Left ventricle myocardium inferior (tissue), 1 donor: Measurements from ENCODE around the gene KRTAP1-5. TPM values are rescaled to one million over a fixed set of nuclear protein-coding genes. Genes with fewer than 3 reads are reported as not detected.
"Not testable (repeated sequence)": the region's sequence is repeated elsewhere in the genome, so short reads cannot be mapped to it uniquely, and the experiment has no call there.

Experiments used
- DNase-seq: peaks from one replicate; pipeline ENCODE4 v3.0.0-alpha.2; 2020
- H3K27ac ChIP-seq: fragments of 200-600 bp; replicated peaks from 2 replicates; pipeline ENCODE4 v1.8.0; 2021
- H3K27me3 ChIP-seq: fragments of 200-600 bp; 2 replicates; pipeline ENCODE4 v1.8.0; 2021; ENCODE audit warnings: low read depth
- H3K36me3 ChIP-seq: fragments of 200-600 bp; 2 replicates; pipeline ENCODE4 v1.8.0; 2021
- H3K4me1 ChIP-seq: fragments of 200-600 bp; 2 replicates; pipeline ENCODE4 v1.8.0; 2021
- H3K4me3 ChIP-seq: fragments of 200-600 bp; 2 replicates; pipeline ENCODE4 v1.8.0; 2021; ENCODE audit warnings: mild to moderate bottlenecking, moderate library complexity
- H3K9me3 ChIP-seq: fragments of 200-600 bp; replicated peaks from 2 replicates; pipeline ENCODE4 v1.8.0; 2021
- intact Hi-C: fragments of 100-400 bp; cut with micrococcal nuclease; formaldehyde crosslinking; loops from one replicate; pipeline ENCODE4 v1.11.0; 2022
- total RNA-seq: library from RNA; stranded (reverse); fragmentation: NEBNext Ultra II Directional; extraction: Animal tissue kit (Norgen Biotek cat#: 25700); gene quantifications from one replicate; pipeline ENCODE4 v1.2.1, GENCODE V29; 2021
- TF ChIP-seq, protein P1 (sequence below): fragments of 200-600 bp; IDR thresholded peaks from 2 replicates; pipeline ENCODE4 v1.8.0; 2021; ENCODE audit warnings: antibody characterized with exemption, mild to moderate bottlenecking, borderline replicate concordance
- donor health status: DM: no; HTN: yes; CAD: no; lungs with severe emphysema.

The KRTAP1-5 gene
- total RNA-seq, 1 donor from 2014 or later = not detected

DNA sequence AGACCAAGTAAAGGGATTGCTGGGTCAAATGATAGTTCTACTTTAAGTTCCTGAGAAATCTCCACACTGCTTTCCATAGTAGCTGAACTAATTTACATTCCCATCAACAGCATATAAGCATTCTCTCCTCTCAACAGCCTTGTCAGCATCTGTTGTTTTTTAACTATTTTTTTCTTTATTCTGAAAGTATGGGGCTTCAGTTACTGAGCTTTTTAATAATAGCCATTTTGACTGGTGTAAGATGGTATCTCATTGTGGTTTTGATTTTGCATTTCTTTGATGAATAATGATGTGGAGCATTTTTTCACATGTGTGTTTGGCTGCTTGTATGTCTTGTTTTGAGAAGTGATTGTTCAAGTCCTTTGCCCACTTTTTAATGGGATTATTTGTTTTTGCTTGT is 25.6 kb upstream of the KRTAP1-5 start:
- no peak overlapping the region for H3K4me3 ChIP-seq
- peaks cover 11% of the 10 kb centered on the region for H3K9me3 ChIP-seq
- no peak overlapping the region for H3K27ac ChIP-seq
- peaks cover 73% of the 10 kb centered on the region for H3K27me3 ChIP-seq
- no peaks in the 10 kb centered on the region for H3K4me1 ChIP-seq
- TF ChIP-seq, protein P1, sequence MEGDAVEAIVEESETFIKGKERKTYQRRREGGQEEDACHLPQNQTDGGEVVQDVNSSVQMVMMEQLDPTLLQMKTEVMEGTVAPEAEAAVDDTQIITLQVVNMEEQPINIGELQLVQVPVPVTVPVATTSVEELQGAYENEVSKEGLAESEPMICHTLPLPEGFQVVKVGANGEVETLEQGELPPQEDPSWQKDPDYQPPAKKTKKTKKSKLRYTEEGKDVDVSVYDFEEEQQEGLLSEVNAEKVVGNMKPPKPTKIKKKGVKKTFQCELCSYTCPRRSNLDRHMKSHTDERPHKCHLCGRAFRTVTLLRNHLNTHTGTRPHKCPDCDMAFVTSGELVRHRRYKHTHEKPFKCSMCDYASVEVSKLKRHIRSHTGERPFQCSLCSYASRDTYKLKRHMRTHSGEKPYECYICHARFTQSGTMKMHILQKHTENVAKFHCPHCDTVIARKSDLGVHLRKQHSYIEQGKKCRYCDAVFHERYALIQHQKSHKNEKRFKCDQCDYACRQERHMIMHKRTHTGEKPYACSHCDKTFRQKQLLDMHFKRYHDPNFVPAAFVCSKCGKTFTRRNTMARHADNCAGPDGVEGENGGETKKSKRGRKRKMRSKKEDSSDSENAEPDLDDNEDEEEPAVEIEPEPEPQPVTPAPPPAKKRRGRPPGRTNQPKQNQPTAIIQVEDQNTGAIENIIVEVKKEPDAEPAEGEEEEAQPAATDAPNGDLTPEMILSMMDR = no peak
- intact Hi-C loops = no loop called here
- no peaks in the 10 kb centered on the region for H3K36me3 ChIP-seq
- DNase-seq = no peak

DNA sequence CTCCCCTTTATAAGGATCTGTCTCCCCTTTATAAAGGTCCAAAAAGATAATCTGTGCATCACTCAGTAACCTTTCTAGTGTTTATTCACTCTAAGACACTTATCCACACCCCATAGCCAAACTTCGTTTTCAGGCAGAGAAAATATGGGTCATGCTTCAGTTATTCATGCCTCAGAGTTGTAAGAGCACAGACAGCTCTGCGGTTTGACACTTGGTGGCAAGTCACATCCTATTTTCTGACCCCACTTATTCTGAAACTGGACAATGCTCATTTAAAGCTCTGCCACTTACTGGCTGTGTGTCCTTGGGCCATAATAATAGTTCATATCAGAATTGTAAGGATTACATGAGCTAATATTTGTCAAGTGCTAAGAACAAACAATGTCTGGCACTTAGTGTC is 22.1 kb upstream of the KRTAP1-5 start:
- no peaks in the 10 kb centered on the region for H3K4me1 ChIP-seq
- DNase-seq = no peak
- TF ChIP-seq, protein P1 = no peak
- H3K4me3 ChIP-seq = no peak overlapping the region
- H3K9me3 ChIP-seq = peaks cover 6% of the 10 kb centered on the region
- H3K36me3 ChIP-seq = no peaks in the 10 kb centered on the region
- H3K27ac ChIP-seq = no peak overlapping the region
- intact Hi-C loops = no loop called here
- H3K27me3 ChIP-seq = peaks cover 64% of the 10 kb centered on the region

DNA sequence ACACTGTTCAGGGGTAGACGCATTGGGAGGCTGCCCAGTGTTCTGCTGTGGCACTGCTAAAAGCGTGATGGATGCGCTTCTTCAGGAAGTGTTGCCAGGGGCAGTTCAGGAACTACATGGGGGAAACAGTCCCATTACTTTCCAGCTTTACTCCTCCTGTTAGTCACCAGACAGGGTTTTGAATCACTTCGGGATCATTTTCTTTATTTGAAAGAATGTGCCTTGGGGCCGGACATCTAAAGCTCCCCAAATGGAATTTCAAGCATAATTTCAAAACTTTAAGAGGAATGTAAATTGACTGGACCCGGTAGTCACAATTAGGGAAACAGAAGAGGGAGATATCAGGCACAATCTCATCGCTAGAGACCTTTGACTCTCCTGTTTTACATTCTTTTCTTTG is 21.4 kb upstream of the KRTAP1-5 start:
- no peak overlapping the region for H3K4me3 ChIP-seq
- no peak overlapping the region for H3K27ac ChIP-seq
- no peaks in the 10 kb centered on the region for H3K4me1 ChIP-seq
- TF ChIP-seq, protein P1 = no peak
- peaks cover 59% of the 10 kb centered on the region for H3K27me3 ChIP-seq
- no peak for DNase-seq
- no peaks in the 10 kb centered on the region for H3K36me3 ChIP-seq
- intact Hi-C loops = no loop called here
- peaks cover 7% of the 10 kb centered on the region for H3K9me3 ChIP-seq

DNA sequence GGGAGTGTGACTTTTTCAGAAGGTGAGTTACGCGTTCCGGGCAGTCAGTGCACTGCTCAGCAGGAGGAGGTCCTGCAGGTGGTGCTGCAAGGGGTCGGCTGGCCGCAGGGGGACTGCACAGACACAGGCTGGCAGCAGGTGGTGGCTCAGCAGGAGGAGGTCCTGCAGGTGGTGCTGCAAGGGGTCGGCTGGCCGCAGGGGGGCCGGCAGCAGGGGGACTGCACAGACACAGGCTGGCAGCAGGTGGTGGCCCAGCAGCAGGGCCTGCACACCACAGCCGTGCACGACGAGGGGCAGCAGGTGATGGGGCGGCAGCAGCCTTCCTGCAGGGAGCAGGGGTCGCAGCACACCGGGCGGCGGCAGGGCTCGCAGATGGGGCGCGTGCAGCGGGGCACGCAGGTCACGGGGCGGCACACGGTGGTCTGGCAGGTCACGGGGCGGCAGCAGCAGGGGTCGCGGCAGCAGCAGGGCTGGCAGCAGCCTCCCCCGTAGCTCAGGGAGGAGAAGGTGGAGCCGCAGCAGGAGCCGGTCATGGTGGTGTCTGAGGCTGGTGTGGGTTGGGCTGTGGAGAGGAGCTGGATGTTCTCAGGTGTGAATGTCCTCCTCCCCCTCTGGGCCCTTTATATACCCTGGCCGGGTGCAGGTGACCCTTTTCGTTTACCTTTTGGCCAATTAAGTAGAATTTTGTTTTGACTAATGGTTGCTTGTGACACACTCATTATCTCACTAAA is 19.9 kb upstream of the KRTAP1-5 start, which contains the start of gene KRTAP2-1:
Gene KRTAP2-1 (minus strand): TSS at position 582 of the 731 bp plus-strand sequence. CDS start 49 bp downstream, at position 533.
- peaks cover 11% of the 10 kb centered on the region for H3K9me3 ChIP-seq
- H3K27ac ChIP-seq, intact Hi-C loops, H3K36me3 ChIP-seq, DNase-seq, H3K4me1 ChIP-seq, H3K4me3 ChIP-seq: not testable (repeated sequence)
- H3K27me3 ChIP-seq = peaks cover 60% of the 10 kb centered on the region

DNA sequence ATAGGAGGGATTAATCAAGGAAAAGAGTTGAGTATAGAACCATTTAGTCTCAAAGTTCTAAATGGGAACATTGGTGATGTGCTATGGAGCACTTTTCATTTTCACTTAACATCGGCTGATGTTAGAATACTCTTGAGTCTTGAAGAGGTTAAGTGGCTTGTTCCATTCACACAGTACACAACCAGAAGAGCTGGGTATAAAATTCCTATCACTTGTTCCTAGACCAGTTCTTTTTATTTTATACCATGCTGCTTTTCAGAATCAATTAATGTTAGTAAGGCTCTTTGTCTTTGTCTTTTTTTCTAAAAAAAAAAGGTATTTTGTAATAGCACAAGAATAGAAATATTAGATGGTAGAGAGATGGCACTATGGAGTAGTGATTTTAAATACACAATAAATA is 15.9 kb upstream of the KRTAP1-5 start:
- intact Hi-C loops = no loop called here
- peaks cover 48% of the 10 kb centered on the region for H3K27me3 ChIP-seq

DNA sequence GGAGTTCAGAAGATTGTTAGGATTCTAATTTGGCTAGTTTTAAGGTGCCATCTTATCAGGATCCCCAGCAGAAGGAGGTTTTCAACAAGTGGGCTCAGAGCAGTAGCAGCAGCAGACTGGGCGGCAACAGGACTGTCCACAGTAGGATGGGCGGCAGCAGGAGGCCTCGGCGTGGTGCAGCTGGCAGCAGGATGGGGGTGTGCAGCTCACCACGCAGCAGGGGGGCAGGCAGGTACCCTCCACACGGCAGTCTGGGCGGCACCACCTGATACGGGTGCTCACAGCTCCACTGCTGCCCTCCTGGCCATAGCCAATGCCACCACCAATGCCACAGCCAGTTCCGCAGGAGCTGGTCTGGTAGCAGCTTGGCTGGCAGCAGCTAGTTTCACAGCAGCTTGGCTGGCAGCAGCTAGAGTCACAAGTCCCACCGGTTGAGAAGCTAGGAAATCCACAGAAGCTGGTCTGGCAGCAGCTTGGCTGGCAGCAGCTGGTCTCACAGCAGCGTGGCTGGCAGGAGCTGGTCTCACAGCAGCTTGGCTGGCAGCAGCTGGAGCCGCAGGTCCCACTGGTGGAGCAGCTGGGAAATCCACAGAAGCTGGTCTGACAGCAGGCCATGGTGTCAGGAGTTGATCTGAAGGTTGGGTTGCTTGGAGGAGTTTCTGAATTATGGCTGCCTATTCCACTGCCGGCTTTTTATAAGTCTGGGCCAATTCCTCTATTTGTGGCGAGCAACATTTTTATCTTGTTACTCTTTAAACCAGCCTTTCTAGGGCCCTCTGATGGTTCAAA is 14.0 kb upstream of the KRTAP1-5 start, which contains the start of gene KRTAP1-1:
Gene KRTAP1-1 (minus strand): TSS at position 668 of the 789 bp plus-strand sequence. CDS start 53 bp downstream, at position 615.
- H3K4me3 ChIP-seq, DNase-seq, H3K4me1 ChIP-seq, intact Hi-C loops, H3K36me3 ChIP-seq, H3K27ac ChIP-seq: not testable (repeated sequence)
- H3K9me3 ChIP-seq = peaks cover 11% of the 10 kb centered on the region
- H3K27me3 ChIP-seq = peaks cover 51% of the 10 kb centered on the region

More for the DNA sequence above, 15.9 kb upstream of the KRTAP1-5 start:
- no peaks in the 10 kb centered on the region for H3K4me1 ChIP-seq
- TF ChIP-seq, protein P1 = no peak
- H3K27ac ChIP-seq = no peak overlapping the region
- peaks cover 11% of the 10 kb centered on the region for H3K9me3 ChIP-seq
- DNase-seq = no peak
- H3K36me3 ChIP-seq = no peaks in the 10 kb centered on the region
- no peak overlapping the region for H3K4me3 ChIP-seq
